GM18519 (cell line): ENCODE results near the gene PRKAG2.

Experiments
- ATAC-seq: cut with Tn5 transposase; IDR thresholded peaks from one replicate; pipeline ENCODE4 v1.9.1; 2021; ENCODE audit warnings: mild to moderate bottlenecking, moderate library complexity; ENCODE audit not compliant: unreplicated experiment, low FRiP score

The PRKAG2 gene

GRCh38 chr7:151687523-151688235 lies 189.2 kb downstream of the PRKAG2 start:
- ATAC-seq = no peak

GRCh38 chr7:151686826-151687225 lies 190.1 kb downstream of the PRKAG2 start:
- ATAC-seq = no peak

- no peak for ATAC-seq
Measured at GRCh38 chr7:151686016-151686766, 190.7 kb downstream of the PRKAG2 start.

- ATAC-seq = no peak
Measured at GRCh38 chr7:151684408-151685175, 192.3 kb downstream of the PRKAG2 start.

- ATAC-seq = no peak
Measured at GRCh38 chr7:151683615-151684407, 193.1 kb downstream of the PRKAG2 start.

GRCh38 chr7:151682831-151683614 lies 193.9 kb downstream of the PRKAG2 start:
- no peak for ATAC-seq

GRCh38 chr7:151681726-151682125 lies 195.2 kb downstream of the PRKAG2 start:
- ATAC-seq = no peak

- no peak for ATAC-seq
Measured at GRCh38 chr7:151680810-151681209, 196.1 kb downstream of the PRKAG2 start.

GRCh38 chr7:151679881-151680612 lies 196.9 kb downstream of the PRKAG2 start:
- no peak for ATAC-seq

GRCh38 chr7:151679071-151679708 lies 197.7 kb downstream of the PRKAG2 start:
- no peak for ATAC-seq

GRCh38 chr7:151678227-151678604 lies 198.7 kb downstream of the PRKAG2 start:
- ATAC-seq = no peak

GRCh38 chr7:151677581-151678226 lies 199.2 kb downstream of the PRKAG2 start:
- ATAC-seq = no peak

GRCh38 chr7:151676759-151677158 lies 200.2 kb downstream of the PRKAG2 start:
- ATAC-seq = no peak

- no peak for ATAC-seq
Measured at GRCh38 chr7:151675196-151675920, 201.6 kb downstream of the PRKAG2 start.

- ATAC-seq = no peak
Measured at GRCh38 chr7:151674161-151674920, 202.6 kb downstream of the PRKAG2 start.

GRCh38 chr7:151673216-151673615 lies 203.7 kb downstream of the PRKAG2 start:
- ATAC-seq = no peak

GRCh38 chr7:151672716-151673115 lies 204.2 kb downstream of the PRKAG2 start:
- ATAC-seq = no peak
